Measurements from ENCODE around the gene JAKMIP2.
"Not testable (repeated sequence)": the region's sequence is repeated elsewhere in the genome, so short reads cannot be mapped to it uniquely, and the experiment has no call there.

The JAKMIP2 gene

GRCh38 chr5:147743678-147744374, 38.7 kb downstream of the JAKMIP2 start:
- DNase-seq = no peak

DNA sequence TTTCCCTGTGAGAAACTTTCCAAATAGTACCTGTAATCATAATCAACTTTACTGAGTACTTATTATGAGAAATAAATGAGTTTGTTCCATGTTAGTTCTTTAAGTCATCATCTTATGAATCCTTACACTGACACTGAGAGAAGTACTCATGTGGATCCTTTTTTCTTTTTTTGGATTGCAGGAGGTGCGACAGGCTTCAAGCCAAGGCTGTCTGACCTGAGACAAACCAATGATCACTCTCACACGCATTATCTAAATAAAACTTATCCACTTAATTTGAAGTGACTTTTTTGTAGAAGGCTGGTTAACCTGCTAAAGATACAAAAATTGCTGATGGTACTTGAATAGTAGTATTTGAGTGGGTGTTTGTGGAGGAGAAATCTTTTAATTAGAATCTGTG, 39.5 kb downstream of the JAKMIP2 start:
- DNase-seq = no peak

DNA sequence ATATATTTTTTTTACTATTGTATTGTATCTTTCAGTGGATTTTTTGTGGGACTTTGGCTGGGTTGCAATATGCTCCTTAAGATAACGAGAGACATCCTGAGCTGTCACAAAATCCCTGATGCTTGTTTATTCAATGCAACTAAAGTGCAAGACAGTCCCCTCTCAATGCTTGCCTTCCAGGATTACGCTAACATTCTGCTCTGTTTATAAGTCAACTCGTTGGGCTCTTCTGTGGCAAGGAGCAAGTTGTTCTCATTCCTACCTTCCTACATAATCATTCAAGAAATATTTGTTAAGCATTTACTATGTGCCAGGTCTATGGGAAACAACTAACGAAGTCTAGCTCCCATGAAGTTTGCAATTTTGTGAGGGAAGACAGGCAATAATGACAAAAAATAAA, 40.4 kb downstream of the JAKMIP2 start:
- DNase-seq = no peak

DNA sequence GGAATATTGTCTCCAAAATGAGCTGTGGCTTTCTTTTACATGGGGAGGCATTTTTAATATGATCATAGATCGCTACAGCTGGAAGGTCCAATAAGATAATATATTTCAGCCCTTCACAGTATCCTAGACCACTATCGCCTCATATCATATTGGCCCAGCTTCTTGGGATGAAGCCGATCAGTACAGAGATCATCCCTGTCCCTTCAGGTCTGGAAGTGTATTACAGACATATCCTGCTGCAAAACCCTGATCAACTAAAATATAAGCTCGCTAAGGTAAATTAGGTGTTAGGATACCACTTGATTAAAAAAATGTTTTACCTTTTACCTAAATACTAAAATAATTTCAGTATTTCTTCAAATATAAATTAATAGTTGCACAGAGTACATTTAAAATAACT, 41.7 kb downstream of the JAKMIP2 start:
- no peak for DNase-seq

DNA sequence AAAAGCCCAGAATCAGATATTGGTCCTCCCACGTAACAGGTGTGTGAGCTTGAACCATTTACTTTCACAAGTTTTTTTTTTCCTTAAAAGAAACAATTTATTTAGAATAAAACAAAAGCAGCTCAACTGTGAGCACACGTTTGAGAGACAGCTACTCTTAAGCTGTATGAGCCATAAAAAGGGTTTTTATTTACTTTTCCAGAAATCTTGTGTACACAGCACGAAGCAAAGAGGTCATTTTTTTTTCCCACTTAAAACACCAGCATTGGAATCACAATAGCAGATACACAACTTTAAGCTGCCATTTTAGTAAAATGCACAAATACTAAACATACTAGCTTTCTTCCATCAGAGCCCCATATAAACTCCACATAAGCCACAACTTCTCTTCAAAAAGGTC, 44.6 kb downstream of the JAKMIP2 start:
- no peak for DNase-seq

DNA sequence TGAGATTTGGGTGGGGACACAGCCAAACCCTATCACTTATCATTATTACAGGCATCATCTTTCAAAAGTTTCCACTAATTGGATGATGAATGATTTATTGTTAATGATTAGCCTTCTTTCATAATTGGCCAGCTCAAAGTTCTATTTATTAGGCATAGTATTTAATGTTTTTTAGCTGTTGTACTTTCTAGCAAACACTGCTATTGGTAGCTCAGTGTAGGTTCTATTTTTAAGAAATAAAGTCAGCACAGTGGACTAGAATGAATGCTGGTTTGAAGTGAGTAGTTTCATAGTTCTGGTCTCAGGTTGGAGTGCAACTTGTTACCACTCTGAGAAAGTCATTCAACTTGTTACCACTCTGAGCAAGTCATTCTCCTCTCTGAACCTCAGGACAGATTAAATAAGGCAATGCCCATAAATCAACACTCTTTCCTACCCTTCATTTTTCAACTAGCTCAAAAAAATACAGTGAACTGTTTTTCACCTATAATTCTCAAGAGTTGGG, 46.9 kb downstream of the JAKMIP2 start:
- no peak for DNase-seq

GRCh38 chr5:147734894-147735293, 47.6 kb downstream of the JAKMIP2 start:
- DNase-seq = no peak

DNA sequence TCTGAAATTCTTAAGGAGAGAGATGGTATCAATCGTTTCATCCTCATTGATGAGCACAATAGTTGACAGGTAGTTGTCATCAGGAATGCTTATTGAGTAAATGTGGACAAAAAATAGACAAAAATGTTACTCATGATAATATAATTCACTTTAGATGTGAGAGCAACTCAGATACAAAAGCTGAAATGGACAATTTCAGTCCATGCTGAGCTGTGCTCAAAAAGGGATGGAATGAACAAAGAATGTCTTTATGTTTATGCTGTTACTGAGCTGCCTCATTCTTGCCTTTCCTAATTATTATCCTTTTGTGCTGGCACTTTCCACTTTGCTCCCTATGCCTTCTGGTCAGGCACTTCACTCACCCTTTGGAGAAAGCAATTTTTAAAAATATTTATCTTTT, 49.5 kb downstream of the JAKMIP2 start:
- DNase-seq = no peak

DNA sequence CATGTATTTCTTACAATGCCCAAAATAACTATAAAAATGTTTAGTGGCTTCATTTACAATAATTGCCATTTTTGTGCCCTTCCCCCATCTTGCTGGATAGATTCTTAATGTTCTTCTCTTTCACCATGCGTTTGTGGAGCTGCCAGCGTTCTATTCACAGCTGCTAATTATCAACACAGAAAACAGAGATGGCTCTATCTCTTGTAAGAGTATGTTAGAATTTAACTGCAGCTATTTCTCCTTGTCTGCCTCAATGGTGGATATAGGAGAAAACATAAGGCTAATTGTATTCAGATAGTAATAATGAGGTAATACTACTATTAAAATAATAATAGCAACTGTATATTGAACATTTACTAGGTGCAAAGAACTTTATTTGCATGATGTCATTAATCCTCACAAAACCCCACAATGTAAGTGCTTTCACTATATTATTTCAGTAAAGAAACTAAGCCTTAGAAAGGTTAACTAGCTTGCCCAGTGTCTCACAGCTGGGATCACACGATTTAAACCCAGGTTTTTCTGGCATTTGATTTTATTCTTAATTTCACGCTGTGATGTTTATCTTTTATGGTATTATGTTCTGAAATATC, 50.1 kb downstream of the JAKMIP2 start:
- no peak for DNase-seq

DNA sequence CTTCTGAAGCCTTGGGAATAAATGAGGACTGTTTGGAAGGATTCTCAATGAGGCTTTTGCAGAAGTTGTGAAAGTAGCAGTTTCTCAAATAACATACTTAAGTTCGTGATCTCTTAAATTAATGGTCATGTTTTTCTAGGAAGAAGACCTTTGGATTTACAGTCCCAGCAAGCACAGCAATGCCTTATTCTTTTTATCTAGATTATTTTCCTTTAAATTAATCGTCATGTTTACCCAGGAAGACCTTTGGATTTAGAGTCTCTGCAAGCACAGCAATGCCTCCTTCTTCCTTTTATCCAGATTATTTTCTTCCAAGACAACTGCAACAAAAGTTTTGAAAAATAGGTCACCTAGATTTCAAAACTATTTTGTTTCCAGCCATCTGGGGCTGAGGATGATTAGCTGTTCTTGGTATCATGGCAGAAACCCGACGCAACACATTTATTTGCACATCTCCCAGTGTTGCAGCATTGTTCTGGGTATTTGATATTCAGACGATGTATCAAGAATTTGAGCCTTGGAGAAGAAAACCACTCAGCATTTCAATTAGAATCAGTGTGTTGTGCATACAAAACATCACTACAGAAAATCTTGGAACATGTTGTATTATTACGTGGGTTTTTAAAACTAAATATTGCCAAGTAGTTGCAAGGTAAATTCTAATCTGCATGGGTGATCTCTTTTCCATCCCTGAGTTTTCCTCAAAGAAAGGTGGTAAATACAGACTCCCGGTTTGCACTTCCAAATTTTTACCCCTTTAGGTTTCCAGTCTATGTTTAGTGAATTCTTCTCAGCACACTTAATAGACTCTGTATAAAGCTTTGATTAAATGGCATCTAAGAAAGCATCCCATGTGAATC, 50.9 kb downstream of the JAKMIP2 start:
- DNase-seq = no peak

DNA sequence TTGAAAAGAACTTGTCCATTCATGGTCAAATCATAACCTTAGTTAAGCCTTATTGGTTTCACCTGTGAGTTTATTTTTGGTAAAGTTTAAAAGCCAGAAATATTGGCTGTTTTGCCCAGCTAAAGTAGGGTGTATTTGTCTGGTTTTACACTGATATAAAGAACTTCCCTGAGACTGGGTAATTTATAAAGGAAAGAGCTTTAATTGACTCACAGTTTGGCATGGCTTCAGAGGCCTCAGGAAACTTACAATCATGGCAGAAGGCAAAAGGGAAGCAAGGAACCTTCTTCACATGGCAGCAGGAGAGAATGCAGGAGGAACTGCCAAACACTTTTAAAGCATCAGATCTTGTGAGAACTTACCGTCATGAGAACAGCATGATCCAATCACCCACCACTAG, 55.3 kb downstream of the JAKMIP2 start:
- no peak for DNase-seq

GRCh38 chr5:147721191-147721960, 61.2 kb downstream of the JAKMIP2 start:
- not testable (repeated sequence) for DNase-seq

- no peak for DNase-seq
Observed at GRCh38 chr5:147713550-147714295, 68.8 kb downstream of the JAKMIP2 start.

GRCh38 chr5:147712598-147712997, 69.9 kb downstream of the JAKMIP2 start:
- DNase-seq = no peak

DNA sequence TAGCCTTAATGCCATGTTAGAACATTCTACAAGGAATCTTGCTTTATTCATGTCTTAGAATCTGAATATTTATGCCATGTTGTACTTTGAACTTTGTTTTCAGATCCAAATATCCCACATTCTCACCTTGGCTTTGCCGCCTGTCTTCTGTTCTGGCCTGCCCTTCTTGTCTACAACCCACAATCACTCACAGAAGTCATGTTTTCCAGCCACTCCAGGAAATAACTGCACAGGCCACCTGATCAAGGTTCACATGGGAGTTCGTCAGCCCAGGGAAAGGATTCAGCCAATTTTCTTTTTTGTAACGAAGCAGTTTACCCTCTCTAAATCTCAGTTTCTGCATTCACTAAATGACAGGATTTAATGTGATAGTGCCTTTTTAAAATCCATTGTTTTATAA, 70.5 kb downstream of the JAKMIP2 start:
- DNase-seq = no peak

DNA sequence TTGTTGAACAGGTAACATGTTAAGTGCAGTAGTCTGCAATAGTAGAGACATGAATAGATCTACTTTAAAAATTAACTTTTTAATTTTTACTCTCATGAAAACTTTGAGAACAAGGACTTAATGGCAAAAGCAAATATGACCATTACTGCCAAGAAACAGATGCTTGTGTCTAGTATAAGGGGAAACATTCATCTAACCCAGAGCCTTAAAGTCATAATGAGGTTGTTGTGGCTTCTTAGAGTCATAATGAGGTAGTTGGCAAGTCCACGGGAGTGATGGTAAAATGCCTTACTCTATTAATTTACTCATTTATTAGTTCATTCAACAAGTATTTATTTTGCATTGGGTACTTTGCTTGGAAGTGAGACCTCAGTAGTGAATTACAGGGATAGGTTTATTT, 71.5 kb downstream of the JAKMIP2 start:
- no peak for DNase-seq

DNA sequence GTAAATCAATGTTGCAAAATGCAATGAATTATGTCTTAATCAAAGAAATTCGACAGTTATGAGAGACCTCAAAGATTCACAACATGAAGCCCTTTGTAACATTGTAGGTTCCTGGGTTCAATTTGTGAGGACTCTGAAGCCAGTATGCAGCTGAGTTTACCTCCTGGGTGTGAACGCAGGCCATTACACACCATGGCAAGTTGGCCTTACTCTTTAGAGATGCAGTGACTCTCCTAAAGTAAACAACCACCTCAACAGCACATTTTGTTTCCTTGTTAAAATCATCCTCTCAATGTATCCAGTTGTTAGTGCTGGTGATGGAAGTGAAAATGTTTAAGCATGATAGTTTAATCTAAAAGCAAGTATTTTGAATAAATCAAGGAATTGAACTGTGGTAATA, 73.8 kb downstream of the JAKMIP2 start:
- no peak for DNase-seq

DNA sequence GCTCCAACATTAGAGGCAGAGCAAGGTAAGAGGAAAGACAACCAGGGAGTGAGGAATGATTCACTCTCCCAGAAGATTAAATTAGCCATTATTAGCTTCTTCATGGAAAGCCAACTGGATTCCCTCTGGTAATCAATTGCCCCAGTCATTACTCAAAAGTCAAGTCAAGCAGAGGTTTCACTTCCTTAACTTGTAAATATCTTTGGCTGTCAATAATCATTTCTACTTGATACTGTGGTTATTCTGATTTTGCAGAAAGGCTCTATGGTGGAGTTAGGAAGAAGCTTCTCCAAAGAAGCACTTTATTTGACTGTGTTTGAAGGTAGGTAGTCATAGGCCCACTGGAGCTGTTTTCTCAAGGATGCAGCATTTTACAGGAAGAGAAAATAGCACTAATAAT, 78.0 kb downstream of the JAKMIP2 start:
- DNase-seq = no peak

- DNase-seq = no peak
Observed at GRCh38 chr5:147701468-147701867, 81.1 kb downstream of the JAKMIP2 start.

GRCh38 chr5:147699496-147700088, 82.9 kb downstream of the JAKMIP2 start:
- DNase-seq = no peak

- no peak for DNase-seq
Observed at GRCh38 chr5:147697380-147697779, 85.1 kb downstream of the JAKMIP2 start.

DNA sequence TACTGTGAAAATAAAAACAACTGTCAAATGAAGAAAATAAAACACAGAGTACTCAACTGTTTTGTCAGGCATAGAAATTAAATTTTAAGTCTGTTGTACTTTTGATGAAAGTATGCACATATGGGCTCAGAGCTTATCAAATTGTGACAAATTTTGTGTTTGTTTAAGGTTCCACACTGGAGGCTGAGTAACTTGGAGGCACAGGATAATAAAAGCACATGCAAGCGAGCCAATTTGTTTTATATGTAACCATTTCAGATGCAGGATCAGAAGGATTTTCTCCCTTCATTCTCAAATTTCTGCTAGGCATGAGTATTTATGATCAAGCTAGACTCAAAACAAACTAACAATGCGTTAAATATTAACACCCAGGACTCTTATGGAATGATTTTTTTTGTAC, 87.8 kb downstream of the JAKMIP2 start:
- DNase-seq = no peak

Data from activated gamma-delta T cell (primary cell).